SJSA1 (cell line): ENCODE results near the gene MPI. TPM values are rescaled to one million over a fixed set of nuclear protein-coding genes. Genes with fewer than 3 reads are reported as not detected.
A peak's percentile ranks its signal among the peaks of the same experiment; 100 is the strongest.

ENCODE experiments used
- DNase-seq, 2 experiments: peaks; one replicate each; pipeline ENCODE4 v3.0.0-alpha.2; 2015 to 2020; ENCODE audit warnings: low spot score in 2 of 2, low read depth in 1 of 2
- H3K27ac ChIP-seq: fragments of 250-450 bp; sonication (Bioruptor Pico); 2 replicates; pipeline ENCODE4 v1.5.1; 2020; ENCODE audit warnings: mild to moderate bottlenecking, moderate library complexity
- H3K27me3 ChIP-seq: fragments of 250-450 bp; sonication (Bioruptor Pico); replicated peaks from 2 replicates; pipeline ENCODE4 v1.5.1; 2020; ENCODE audit warnings: mild to moderate bottlenecking, moderate library complexity
- H3K36me3 ChIP-seq: fragments of 250-450 bp; sonication (Bioruptor Pico); 2 replicates; pipeline ENCODE4 v1.5.1; 2020; ENCODE audit warnings: mild to moderate bottlenecking
- H3K4me1 ChIP-seq: fragments of 250-450 bp; sonication (Bioruptor Pico); replicated peaks from 2 replicates; pipeline ENCODE4 v1.6.1; 2021; ENCODE audit warnings: mild to moderate bottlenecking
- H3K4me3 ChIP-seq: fragments of 250-450 bp; sonication (Bioruptor Pico); 2 replicates; pipeline ENCODE4 v1.5.1; 2020; ENCODE audit warnings: mild to moderate bottlenecking
- H3K9me3 ChIP-seq: fragments of 250-450 bp; sonication (Bioruptor Pico); replicated peaks from 2 replicates; pipeline ENCODE4 v1.5.1; 2020; ENCODE audit warnings: mild to moderate bottlenecking
- total RNA-seq: library from RNA; depleted of rRNA; stranded (reverse); fragments of >200 nt; shearing (Covaris generic); gene quantifications from 2 replicates; pipeline ENCODE4 v1.2.3, GENCODE V29; 2014; rRNA removed

MPI gene, protein sequence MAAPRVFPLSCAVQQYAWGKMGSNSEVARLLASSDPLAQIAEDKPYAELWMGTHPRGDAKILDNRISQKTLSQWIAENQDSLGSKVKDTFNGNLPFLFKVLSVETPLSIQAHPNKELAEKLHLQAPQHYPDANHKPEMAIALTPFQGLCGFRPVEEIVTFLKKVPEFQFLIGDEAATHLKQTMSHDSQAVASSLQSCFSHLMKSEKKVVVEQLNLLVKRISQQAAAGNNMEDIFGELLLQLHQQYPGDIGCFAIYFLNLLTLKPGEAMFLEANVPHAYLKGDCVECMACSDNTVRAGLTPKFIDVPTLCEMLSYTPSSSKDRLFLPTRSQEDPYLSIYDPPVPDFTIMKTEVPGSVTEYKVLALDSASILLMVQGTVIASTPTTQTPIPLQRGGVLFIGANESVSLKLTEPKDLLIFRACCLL
- 16.7 and 27.7 TPM in 2 replicates for total RNA-seq

DNA sequence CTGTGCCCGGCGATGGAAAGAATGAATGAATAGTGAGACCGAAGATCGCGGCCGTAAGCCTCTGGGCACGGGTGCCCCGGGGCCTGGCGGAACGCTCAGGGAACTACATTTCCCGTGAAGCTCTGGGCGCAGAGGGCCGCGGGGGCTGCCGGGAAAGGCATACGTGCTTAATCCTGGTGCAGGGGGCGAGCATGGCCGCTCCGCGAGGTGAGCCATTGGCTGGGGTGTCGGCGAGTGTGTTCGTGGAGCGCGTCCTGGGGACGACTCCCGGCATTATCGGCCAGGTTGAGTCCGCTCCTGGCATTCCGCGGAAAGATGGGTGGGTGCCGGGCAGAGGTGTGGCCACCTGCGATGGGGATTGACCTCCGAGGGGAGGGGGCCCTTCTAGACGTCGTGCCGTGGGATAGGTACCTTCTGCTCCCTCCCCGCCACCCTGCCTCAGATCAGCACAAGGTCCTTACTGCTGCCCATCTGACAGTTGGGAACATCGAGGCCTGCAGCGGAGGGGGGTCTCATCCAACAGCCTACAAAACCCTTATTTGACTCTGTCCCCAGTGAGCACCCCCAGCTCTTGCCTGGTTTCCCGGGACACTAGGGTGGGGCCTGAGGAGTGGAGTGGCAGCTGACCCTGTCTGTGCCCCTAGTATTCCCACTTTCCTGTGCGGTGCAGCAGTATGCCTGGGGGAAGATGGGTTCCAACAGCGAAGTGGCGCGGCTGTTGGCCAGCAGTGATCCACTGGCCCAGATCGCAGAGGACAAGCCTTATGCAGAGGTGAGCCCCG is at the start of gene MPI:
TSS of gene MPI (plus strand) at position 160 of the 782 bp plus-strand sequence. CDS start at position 192, 32 bp downstream.
- no peaks in the 10 kb centered on the region for H3K27me3 ChIP-seq
- H3K4me3 ChIP-seq, result peak within 1 kb of the TSS; percentile 63
- H3K9me3 ChIP-seq, result no peaks in the 10 kb centered on the region
- peaks cover 14% of the 10 kb centered on the region for H3K4me1 ChIP-seq
- H3K27ac ChIP-seq, result 0 out of 2 replicates have a peak within 1 kb of the TSS, but pooled peaks have one; percentile 0
- DNase-seq, result peak; percentile 64 to 83
- H3K36me3 ChIP-seq, result peaks cover 32% of the 10 kb centered on the region

DNA sequence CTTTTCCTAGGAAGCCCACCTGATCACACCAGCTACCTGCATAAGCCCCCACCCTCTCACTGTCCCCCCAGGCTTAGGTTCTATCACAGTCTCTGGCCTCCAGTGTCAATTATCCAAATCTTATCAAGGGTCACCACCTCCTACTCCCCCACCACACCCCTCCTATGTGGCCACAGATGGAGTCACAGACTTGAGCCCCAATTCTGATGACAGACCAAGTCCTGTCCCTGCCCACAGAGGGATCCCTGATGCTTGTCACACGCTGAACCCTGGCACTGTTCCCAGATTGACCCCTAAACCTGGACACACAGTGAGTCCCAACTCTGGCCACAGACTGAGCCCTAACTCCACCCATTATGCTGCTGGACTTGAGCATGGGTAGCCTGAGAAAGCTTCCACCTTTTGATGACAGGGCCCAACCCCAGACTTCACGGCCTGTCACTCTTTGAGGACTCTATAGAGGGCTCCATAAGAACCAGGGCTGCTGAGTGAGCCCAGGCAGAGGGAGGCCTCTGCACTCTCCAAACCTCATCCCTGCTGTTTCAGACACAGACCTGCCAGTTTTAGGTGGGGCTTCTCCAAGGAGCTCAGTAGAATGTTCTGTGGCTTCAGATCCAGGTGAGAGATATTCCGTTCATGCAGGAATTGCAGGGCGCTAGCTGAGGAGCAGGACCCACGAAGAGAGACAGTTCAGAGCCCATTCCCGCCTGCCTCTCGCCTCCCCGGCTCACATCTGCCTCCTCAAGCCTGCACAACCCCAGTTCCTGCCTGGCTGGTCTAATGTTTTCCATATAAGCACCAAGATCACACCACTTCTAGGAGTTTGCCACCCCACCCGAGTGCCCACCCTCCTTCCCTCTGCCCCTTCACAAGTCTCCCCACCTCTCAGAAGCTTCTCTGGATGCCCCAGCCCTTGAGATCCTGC is 48.7 kb upstream of the MPI start:
- peaks cover 9% of the 10 kb centered on the region for H3K4me1 ChIP-seq
- DNase-seq, result no peak
- H3K27me3 ChIP-seq, result no peaks in the 10 kb centered on the region
- H3K9me3 ChIP-seq, result no peaks in the 10 kb centered on the region
- H3K27ac ChIP-seq, result no peak overlapping the region
- peaks cover 15% of the 10 kb centered on the region for H3K36me3 ChIP-seq
- no peak overlapping the region for H3K4me3 ChIP-seq

DNA sequence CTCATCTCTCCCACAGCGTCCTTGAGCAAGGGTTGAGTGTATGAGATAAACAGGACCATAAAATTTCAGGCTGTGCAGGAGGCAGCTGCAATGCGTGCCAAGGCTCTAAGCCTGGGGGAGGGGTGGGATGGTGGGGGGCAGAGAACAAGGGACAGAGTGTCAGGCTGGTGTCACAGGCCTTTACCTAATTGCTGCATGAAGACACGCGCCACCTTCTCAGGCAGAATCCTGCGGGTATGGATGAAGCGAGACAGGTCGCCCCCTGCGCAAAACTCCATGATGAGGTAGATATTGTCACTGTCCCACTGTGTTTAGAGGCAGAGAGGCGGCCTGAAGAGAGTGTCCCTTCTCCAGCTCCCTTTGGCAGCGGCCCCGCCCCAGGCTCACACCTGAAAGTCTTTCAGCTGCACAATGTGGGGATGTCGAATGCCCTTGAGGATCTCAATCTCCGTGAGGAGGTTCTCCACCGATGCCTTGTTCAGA is 47.9 kb upstream of the MPI start:
- no peak overlapping the region for H3K27ac ChIP-seq

DNA sequence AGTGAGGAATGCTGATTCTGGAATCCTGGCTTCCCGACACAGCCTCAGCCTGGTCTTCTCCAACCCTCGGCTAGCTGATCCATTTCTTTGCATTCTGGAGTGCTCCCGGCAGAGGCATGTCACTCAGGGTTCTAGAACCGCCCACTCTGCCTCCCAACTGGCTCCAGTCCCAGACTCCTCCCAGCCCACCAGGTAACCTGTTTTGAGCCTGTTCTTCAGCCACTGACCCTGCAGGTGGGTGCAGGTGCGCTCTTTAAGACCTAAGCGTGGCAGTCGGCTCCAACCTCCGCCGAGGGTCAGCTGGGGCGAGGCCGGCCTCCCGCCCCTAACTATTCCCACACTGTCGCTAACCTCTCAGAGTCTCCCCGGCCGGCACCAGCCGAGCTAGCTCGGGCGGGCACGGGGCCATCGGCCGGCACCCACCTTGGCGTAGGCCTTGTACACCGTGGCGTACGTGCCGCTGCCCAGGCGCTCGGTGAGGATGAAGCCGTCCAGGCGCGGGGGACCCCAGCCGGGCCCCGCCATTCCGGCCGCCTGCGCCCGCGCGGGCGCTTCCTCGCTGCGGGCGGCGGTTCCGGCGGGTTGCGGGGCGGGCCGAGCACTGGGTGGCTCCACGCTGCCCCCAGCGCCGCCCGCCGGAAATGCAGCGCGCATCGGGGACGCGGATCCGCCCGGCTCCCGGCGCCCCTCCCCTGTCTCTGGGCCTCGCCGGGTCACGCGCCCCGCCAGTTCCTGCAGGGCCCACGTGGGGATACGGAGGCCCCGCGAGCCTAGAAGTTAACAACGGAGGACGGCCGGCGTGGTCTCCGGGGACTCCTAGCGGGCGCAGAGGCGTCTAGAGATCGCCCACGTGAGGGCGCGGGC is 47.0 kb upstream of the MPI start, which contains the start of gene ULK3:
TSS of gene ULK3 (minus strand) at position 576 of the 864 bp plus-strand sequence. CDS start at position 525, 51 bp downstream.
- H3K36me3 ChIP-seq, result peaks cover 23% of the 10 kb centered on the region
- H3K27ac ChIP-seq, result peak within 1 kb of the TSS; percentile 42
- no peaks in the 10 kb centered on the region for H3K9me3 ChIP-seq
- peak within 1 kb of the TSS; percentile 80 for H3K4me3 ChIP-seq
- no peaks in the 10 kb centered on the region for H3K27me3 ChIP-seq
- peaks cover 9% of the 10 kb centered on the region for H3K4me1 ChIP-seq
- peak; percentile 91 for DNase-seq

More for the DNA sequence above, 47.9 kb upstream of the MPI start:
- Histone ChIP-seq H3K27me3 (no peaks in the 10 kb centered on the region), H3K4me1 (peaks cover 9% of the 10 kb centered on the region), H3K4me3 (no peak overlapping the region; the same call in 1 of the 2 replicates), H3K36me3 (peaks cover 15% of the 10 kb centered on the region), H3K9me3 (no peaks in the 10 kb centered on the region)
- no peak for DNase-seq

DNA sequence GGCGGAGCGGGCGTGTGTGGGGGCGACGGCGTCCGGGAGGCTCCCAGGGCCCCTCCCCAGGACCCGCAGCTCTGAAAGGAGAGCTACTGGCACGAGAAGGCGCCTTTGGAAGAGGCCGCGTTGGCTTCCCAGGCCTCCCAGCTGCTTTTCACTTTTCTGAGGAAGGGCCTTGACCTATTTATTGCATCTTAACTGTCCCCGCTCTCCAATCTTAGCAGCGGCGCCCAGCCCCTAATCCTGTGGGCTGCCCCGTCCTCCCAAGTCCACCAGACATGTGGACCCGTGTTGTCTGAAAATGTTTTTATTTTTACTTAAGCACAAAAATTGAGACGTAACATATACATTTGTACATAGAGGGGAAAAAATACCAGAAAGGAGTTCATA is 46.4 kb upstream of the MPI start:
- peaks cover 28% of the 10 kb centered on the region for H3K36me3 ChIP-seq
- H3K4me3 ChIP-seq, result peak overlapping the region; percentile 80
- H3K27ac ChIP-seq, result peak overlapping the region; percentile 42
- DNase-seq, result no peak
- H3K27me3 ChIP-seq, result no peaks in the 10 kb centered on the region
- no peaks in the 10 kb centered on the region for H3K9me3 ChIP-seq
- H3K4me1 ChIP-seq, result peaks cover 9% of the 10 kb centered on the region

DNA sequence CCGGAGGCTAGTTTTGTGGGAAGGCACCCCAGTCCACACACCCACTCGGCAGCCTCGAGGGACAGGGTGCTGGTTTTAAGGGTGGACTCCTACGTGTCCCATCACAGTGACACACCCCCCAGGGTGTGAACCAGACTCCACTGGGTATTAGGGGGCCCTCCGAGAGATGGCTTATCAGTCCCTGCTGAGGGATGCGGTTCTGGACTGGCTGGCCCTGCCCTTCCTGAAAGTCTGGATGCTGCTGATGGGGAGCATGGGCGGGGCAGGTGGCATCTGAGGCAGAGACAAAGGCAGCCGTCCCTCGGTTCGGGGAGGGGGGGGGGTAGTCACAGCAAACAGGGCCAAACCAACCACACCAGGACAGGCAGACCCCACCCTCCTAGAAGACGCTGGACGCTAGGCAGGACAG is 45.9 kb upstream of the MPI start:
- Histone ChIP-seq H3K36me3 (peaks cover 32% of the 10 kb centered on the region), H3K4me3 (no peak overlapping the region), H3K4me1 (peaks cover 9% of the 10 kb centered on the region), H3K27me3 (no peaks in the 10 kb centered on the region), H3K9me3 (no peaks in the 10 kb centered on the region), H3K27ac (no peak overlapping the region)
- no peak for DNase-seq

DNA sequence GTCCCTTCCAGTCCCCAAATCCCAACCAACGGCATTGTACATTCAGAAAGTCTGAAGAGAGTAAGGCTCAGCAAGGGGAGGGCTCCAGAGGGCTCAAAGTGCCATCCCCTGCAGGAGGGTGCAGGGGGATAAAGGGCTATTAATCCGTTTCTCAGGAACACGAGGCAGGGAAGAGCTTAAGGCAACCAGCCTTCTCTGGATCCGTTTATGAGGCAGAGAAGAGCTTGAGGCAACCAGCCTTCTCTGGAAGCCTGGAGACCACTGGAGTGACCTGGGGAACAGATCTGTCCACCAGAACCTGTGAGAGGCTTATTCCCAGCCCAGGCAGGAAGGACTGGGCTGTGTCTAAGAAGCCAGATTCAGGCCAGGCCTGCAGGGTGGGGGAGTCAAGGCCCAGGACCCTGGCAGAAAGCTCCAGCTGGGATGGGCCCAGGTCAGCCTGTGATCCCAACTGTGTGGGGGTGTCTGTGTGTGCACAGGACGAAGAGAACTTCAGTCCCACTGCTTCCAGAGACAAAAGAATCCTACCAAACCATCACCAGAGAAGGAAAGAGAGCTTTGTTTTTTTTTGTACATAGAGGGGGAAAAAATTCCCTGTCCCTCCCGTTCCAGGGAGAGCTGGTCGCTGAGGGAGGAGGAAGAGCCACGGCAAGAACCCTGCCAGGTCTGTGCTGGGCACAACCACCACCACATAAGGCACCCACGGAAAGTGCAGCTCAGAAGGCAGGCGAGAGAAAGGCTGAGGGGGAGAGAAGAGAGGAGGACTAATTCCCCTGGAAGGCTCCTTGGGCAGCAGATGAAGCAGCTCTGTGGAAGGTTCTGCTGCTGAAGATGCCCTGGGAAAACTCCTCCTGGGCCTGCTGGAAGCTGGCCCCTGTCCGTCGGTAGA is 45.3 kb upstream of the MPI start:
- DNase-seq, result no peak
- Histone ChIP-seq H3K4me3 (no peak overlapping the region), H3K4me1 (peaks cover 9% of the 10 kb centered on the region), H3K27me3 (no peaks in the 10 kb centered on the region), H3K27ac (no peak overlapping the region), H3K9me3 (no peaks in the 10 kb centered on the region), H3K36me3 (peaks cover 36% of the 10 kb centered on the region)

DNA sequence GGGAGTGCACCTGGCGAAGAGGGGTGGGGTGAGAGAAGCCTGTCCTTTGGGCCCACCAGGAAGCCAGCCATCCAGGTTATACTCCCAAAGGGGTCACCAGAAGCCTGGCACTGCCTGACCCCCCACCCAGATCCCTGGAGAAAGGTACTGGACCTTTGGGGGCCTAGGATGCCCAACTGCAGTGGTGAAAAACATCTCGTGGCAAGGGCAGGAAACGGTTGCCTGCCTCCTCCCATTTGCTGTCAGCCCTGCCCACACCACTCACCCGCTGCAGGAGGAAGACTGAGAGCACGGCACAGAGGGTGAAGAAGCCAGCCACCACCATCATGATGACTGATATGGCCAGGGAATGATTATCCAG is 44.7 kb upstream of the MPI start:
- Histone ChIP-seq H3K36me3 (peaks cover 42% of the 10 kb centered on the region), H3K9me3 (no peaks in the 10 kb centered on the region), H3K27ac (no peak overlapping the region)

DNA sequence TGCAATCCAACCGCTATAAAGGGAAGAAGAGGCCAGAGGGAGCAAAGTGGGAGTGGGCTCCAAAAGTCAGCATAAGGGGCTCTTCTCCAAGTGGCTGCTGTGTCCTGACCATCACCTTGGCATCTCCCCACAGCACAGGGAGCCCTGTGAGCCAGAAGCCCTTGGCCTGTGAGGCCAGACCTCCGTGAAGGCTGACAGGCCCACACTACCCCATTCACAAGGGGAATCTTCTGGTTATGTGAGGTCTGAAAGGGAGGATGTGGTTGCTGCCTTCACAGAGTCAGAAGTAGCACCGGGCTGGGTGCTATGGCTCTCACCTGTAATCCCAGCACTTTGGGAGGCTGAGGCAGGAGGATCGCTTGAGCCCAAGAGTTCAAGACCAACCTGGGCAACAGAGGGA is 44.3 kb upstream of the MPI start:
- Histone ChIP-seq H3K27me3 (no peaks in the 10 kb centered on the region), H3K27ac (no peak overlapping the region), H3K4me1 (peaks cover 9% of the 10 kb centered on the region), H3K9me3 (no peaks in the 10 kb centered on the region), H3K4me3 (no peak overlapping the region), H3K36me3 (peaks cover 46% of the 10 kb centered on the region)
- DNase-seq, result no peak

More for the DNA sequence above, 44.7 kb upstream of the MPI start:
- Histone ChIP-seq H3K4me3 (no peak overlapping the region), H3K27me3 (no peaks in the 10 kb centered on the region), H3K4me1 (peaks cover 9% of the 10 kb centered on the region)
- no peak for DNase-seq

DNA sequence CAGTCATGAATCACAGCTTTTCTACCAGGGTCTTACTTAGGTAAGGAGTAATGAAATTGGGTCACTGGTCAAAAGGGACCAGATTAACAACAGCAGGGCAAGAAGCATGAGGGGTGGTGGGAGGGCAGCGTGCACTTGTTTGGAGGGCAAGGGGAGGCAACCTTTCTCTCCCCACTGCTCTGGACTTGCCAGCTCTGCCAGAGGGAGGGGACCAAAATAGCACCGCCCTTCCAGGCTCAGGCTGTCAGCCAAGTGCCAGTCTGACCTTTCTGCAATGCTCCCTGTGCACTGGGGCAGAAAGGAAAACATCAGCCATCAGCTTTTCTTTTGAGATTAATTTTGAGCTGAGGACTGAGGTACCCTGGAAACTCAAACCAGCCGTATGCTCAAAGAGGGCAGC is 42.4 kb upstream of the MPI start:
- Histone ChIP-seq H3K4me1 (peaks cover 9% of the 10 kb centered on the region), H3K36me3 (peaks cover 65% of the 10 kb centered on the region), H3K9me3 (no peaks in the 10 kb centered on the region), H3K27ac (no peak overlapping the region), H3K27me3 (no peaks in the 10 kb centered on the region), H3K4me3 (no peak overlapping the region)
- no peak for DNase-seq

DNA sequence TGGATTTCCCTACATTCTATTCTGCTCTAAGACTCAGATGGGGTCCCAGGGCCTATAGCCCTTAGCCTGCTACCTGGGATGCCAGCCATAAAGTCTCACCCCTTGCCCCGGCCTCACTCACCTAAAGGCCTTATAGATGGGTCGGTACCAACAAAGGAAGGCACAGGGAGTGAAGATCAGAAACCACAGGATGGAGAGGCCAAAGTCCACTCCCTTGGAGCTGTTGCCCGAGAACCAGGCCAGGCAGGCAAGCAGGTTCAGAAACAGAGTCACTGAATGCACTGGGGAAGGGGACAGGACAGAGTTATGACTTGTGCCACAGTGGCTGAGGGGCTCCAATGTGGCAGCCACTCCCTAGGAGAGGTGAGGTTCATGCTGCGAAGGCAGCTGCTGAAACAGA is 39.4 kb upstream of the MPI start:
- H3K27me3 ChIP-seq, result no peaks in the 10 kb centered on the region
- DNase-seq, result no peak
- no peaks in the 10 kb centered on the region for H3K9me3 ChIP-seq
- no peak overlapping the region for H3K4me3 ChIP-seq
- H3K27ac ChIP-seq, result no peak overlapping the region
- H3K4me1 ChIP-seq, result no peaks in the 10 kb centered on the region
- peaks cover 73% of the 10 kb centered on the region for H3K36me3 ChIP-seq

DNA sequence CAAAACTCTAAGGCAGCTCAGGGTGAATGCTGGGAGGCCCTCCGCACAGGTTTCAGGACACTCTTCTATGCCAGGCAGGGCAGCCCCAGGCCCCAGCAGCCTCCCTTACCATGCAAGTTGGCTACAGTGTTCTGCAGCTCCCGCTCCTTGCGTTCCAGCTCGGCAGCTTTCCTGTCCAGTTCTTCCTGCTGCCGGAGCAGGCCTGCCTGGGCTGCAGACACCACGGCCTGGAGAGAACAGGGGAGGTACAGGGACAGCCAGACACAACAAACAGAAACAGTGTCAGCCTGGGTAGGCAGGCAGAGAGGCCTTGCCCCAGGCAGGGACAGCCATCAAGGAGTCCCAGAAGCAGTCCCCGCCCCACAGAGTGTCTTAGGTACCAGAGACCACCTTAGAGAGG is 37.9 kb upstream of the MPI start:
- Histone ChIP-seq H3K4me3 (no peak overlapping the region), H3K9me3 (no peaks in the 10 kb centered on the region), H3K27ac (no peak overlapping the region), H3K36me3 (peaks cover 68% of the 10 kb centered on the region), H3K4me1 (no peaks in the 10 kb centered on the region), H3K27me3 (no peaks in the 10 kb centered on the region)
- DNase-seq, result no peak
